Suprapubic skin (tissue), 3 donors: Measurements from ENCODE around the gene POC1B.

Experiments
- CTCF ChIP-seq, 2 donors: fragments of 200-600 bp in 1 of 2; fragments of 450-650 bp in 1 of 2; sonication (generic) in 1 of 2; IDR thresholded peaks; one replicate each; pipeline ENCODE4 v1.5.1; 2016 to 2019; ENCODE audit warnings: antibody characterized with exemption in 2 of 2, mild to moderate bottlenecking in 1 of 2, moderate library complexity in 1 of 2
- POLR2A ChIP-seq, 2 donors: fragments of 450-650 bp; IDR thresholded peaks; one replicate each; pipeline ENCODE4 v1.6.1; 2017; ENCODE audit warnings: antibody characterized with exemption in 2 of 2, mild to moderate bottlenecking in 2 of 2, moderate library complexity in 2 of 2

- no peak for TF ChIP-seq CTCF (IDR thresholded peaks at IDR 0.05)
- no peak for TF ChIP-seq POLR2A (IDR thresholded peaks at IDR 0.05)
Observed at GRCh38 chr12:89450907-89451306, 74.9 kb downstream of the POC1B start.
